H9 (cell line): Measurements from ENCODE around the gene GBE1. TPM values are rescaled to one million over a fixed set of nuclear protein-coding genes. Genes with fewer than 3 reads are reported as not detected.

ENCODE experiments used
- DNase-seq: peaks from one replicate; pipeline ENCODE4 v3.0.0-alpha.2; 2017
- H2AFZ ChIP-seq: one replicate; pipeline ENCODE4 v1.6.1; 2013; ENCODE audit warnings: mild to moderate bottlenecking, low read length, control low read depth, moderate library complexity
- H2AK5ac ChIP-seq: 2 replicates; pipeline ENCODE4 v1.6.1; 2013; ENCODE audit warnings: low read length, control low read depth, mixed read lengths; ENCODE audit not compliant: insufficient read length
- H2BK120ac ChIP-seq: one replicate; pipeline ENCODE4 v1.6.1; 2013; ENCODE audit warnings: low read depth, mild to moderate bottlenecking, low read length, control low read depth, inconsistent platforms; ENCODE audit not compliant: poor library complexity, severe bottlenecking
- H2BK12ac ChIP-seq: 2 replicates; pipeline ENCODE4 v1.6.1; 2013; ENCODE audit warnings: low read length, control low read depth, mixed read lengths, low read depth; ENCODE audit not compliant: insufficient read length
- H2BK15ac ChIP-seq: 2 replicates; pipeline ENCODE4 v1.6.1; 2013; ENCODE audit warnings: low read depth, low read length, control low read depth
- H2BK20ac ChIP-seq: one replicate; pipeline ENCODE4 v1.6.1; 2013; ENCODE audit warnings: low read depth, mild to moderate bottlenecking, low read length, control low read depth, inconsistent platforms; ENCODE audit not compliant: poor library complexity, severe bottlenecking
- H2BK5ac ChIP-seq: 2 replicates; pipeline ENCODE4 v1.6.1; 2013; ENCODE audit warnings: low read length, control low read depth, mixed read lengths; ENCODE audit not compliant: insufficient read length
- H3K14ac ChIP-seq: 2 replicates; pipeline ENCODE4 v1.6.1; 2013; ENCODE audit warnings: low read length, control low read depth; ENCODE audit not compliant: insufficient read depth
- H3K18ac ChIP-seq: 2 replicates; pipeline ENCODE4 v1.6.1; 2013; ENCODE audit warnings: low read depth, mild to moderate bottlenecking, mixed read lengths, low read length, control low read depth; ENCODE audit not compliant: insufficient read length
- H3K23ac ChIP-seq: 2 replicates; pipeline ENCODE4 v1.6.1; 2013; ENCODE audit warnings: low read length, control low read depth, mixed read lengths, low read depth; ENCODE audit not compliant: insufficient read length
- H3K23me2 ChIP-seq: 2 replicates; pipeline ENCODE4 v1.6.1; 2013; ENCODE audit warnings: low read depth, mild to moderate bottlenecking, mixed read lengths, low read length, control low read depth; ENCODE audit not compliant: insufficient read length, poor library complexity, severe bottlenecking
- H3K27ac ChIP-seq: 2 replicates; pipeline ENCODE4 v1.5.1; 2013; ENCODE audit warnings: low read length, control low read depth, mixed read lengths, low read depth; ENCODE audit not compliant: insufficient read length
- H3K27me3 ChIP-seq: 2 replicates; pipeline ENCODE4 v1.6.1; 2013; ENCODE audit warnings: low read length, control low read depth, inconsistent platforms; ENCODE audit not compliant: insufficient read depth
- H3K4ac ChIP-seq: 2 replicates; pipeline ENCODE4 v1.6.1; 2013; ENCODE audit warnings: low read depth, mild to moderate bottlenecking, control low read depth, inconsistent platforms, low read length, moderate library complexity
- H3K4me1 ChIP-seq: 2 replicates; pipeline ENCODE4 v1.6.1; 2013; ENCODE audit warnings: low read length, control low read depth, inconsistent platforms; ENCODE audit not compliant: insufficient read depth
- H3K4me2 ChIP-seq: 2 replicates; pipeline ENCODE4 v1.6.1; 2013; ENCODE audit warnings: low read length, control low read depth, mixed read lengths; ENCODE audit not compliant: insufficient read length, insufficient read depth
- H3K56ac ChIP-seq: 2 replicates; pipeline ENCODE4 v1.6.1; 2013; ENCODE audit warnings: low read depth, mild to moderate bottlenecking, mixed read lengths, low read length, control low read depth; ENCODE audit not compliant: insufficient read length
- H3K79me1 ChIP-seq: 2 replicates; pipeline ENCODE4 v1.6.1; 2013; ENCODE audit warnings: low read depth, mild to moderate bottlenecking, moderate library complexity, low read length, control low read depth, inconsistent platforms; ENCODE audit not compliant: insufficient read depth, poor library complexity, severe bottlenecking
- H3K79me2 ChIP-seq: 2 replicates; pipeline ENCODE4 v1.6.1; 2013; ENCODE audit warnings: low read length, control low read depth, inconsistent platforms; ENCODE audit not compliant: insufficient read depth
- H3K9ac ChIP-seq: 2 replicates; pipeline ENCODE4 v1.6.1; 2013; ENCODE audit warnings: low read length, control low read depth, mixed read lengths; ENCODE audit not compliant: insufficient read length; ENCODE audit errors: extremely low read depth
- H3K9me3 ChIP-seq: one replicate; pipeline ENCODE4 v1.6.1; 2013; ENCODE audit warnings: low read depth, low read length, inconsistent platforms; ENCODE audit not compliant: control insufficient read depth
- H3T11ph ChIP-seq: one replicate; pipeline ENCODE4 v1.6.1; 2013; ENCODE audit warnings: mild to moderate bottlenecking, low read length, control low read depth, inconsistent platforms
- H4K20me1 ChIP-seq: one replicate; pipeline ENCODE4 v1.6.1; 2013; ENCODE audit not compliant: control insufficient read depth, insufficient read length, insufficient read depth
- H4K5ac ChIP-seq: 2 replicates; pipeline ENCODE4 v1.6.1; 2013; ENCODE audit warnings: low read depth, mild to moderate bottlenecking, mixed read lengths, low read length, control low read depth; ENCODE audit not compliant: insufficient read length
- H4K8ac ChIP-seq: replicated peaks from 2 replicates; pipeline ENCODE4 v1.6.1; 2013; ENCODE audit warnings: low read length, control low read depth, mixed read lengths, low read depth; ENCODE audit not compliant: insufficient read length
- H4K91ac ChIP-seq: 2 replicates; pipeline ENCODE4 v1.6.1; 2013; ENCODE audit warnings: low read depth, mild to moderate bottlenecking, moderate library complexity, mixed read lengths, low read length, control low read depth; ENCODE audit not compliant: insufficient read length
- H3K27ac Mint-ChIP-seq, 3 experiments: 2 replicates in 2 of 3; 3 replicates in 1 of 3; pipeline ENCODE4 v1.8.0; 2020 to 2021; ENCODE audit warnings: mixed read lengths in 3 of 3, mild to moderate bottlenecking in 1 of 3, moderate library complexity in 1 of 3
- H3K27me3 Mint-ChIP-seq: 2 replicates; pipeline ENCODE4 v1.8.0; 2021; ENCODE audit warnings: low read depth, mild to moderate bottlenecking, moderate library complexity, mixed read lengths
- H3K36me3 Mint-ChIP-seq, 3 experiments: 2 replicates in 2 of 3; 3 replicates in 1 of 3; pipeline ENCODE4 v1.8.0; 2020 to 2021; ENCODE audit warnings: low read depth in 3 of 3, mixed read lengths in 3 of 3; ENCODE audit not compliant: insufficient read depth in 1 of 3
- H3K4me1 Mint-ChIP-seq, 2 experiments: 2 replicates each; pipeline ENCODE4 v1.8.0; 2020; ENCODE audit warnings: mixed read lengths in 2 of 2
- H3K4me3 Mint-ChIP-seq, 2 experiments: 2 replicates in 1 of 2; 3 replicates in 1 of 2; pipeline ENCODE4 v1.8.0; 2020 to 2021; ENCODE audit warnings: mild to moderate bottlenecking in 2 of 2, mixed read lengths in 2 of 2, moderate library complexity in 1 of 2
- H3K9me3 Mint-ChIP-seq, 2 experiments: 2 replicates in 1 of 2; 3 replicates in 1 of 2; pipeline ENCODE4 v1.8.0; 2020; ENCODE audit warnings: mild to moderate bottlenecking in 2 of 2, mixed read lengths in 2 of 2, moderate library complexity in 1 of 2
- CTCF ChIP-seq: fragments of 200-600 bp; sonication (generic); conservative IDR thresholded peaks from 3 replicates; pipeline ENCODE4 v1.8.0; 2021; ENCODE audit warnings: antibody characterized with exemption, mild to moderate bottlenecking
- WGBS: extraction: QIAGEN DNeasy Blood & Tissue Kit; methylation state at CpG from one replicate; pipeline ENCODE4 v1.1.7; 2013; ENCODE audit warnings: missing lambda C conversion rate, low lambda C conversion rate, mixed read lengths; ENCODE audit not compliant: insufficient read length; ENCODE audit errors: extremely low coverage; 5-methylcytosine and 5-hydroxymethylcytosine counted together
- total RNA-seq: library from RNA; stranded (reverse); gene quantifications from 2 replicates; pipeline ENCODE4 v1.2.1, GENCODE V29; 2021

GBE1 gene
- total RNA-seq, 1 experiment from 2014 or later = 13.8 TPM

DNA sequence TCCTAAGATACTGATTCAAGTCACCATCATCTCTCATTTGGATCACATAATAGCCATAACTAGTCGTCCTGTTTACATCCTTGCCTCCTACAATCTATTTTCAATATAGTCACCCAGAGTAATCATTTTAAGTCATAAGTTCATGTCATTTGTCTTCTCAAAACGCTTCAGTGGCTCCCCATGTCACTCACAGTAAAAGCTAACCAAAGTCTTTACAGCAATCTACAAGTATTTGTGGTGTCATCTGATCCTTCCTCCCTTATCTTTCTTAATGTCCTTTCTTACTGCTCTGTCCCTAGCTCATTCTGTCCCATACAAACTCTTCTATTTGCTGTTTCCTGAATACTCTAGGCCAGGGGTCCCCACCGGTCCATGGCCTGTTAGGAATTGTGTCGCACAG, 28.8 kb downstream of the GBE1 start:
- no peak overlapping the region for H2AK5ac ChIP-seq
- no peak overlapping the region for H3K4me3 Mint-ChIP-seq
- H2BK120ac ChIP-seq = no peak overlapping the region
- H3K4me1 ChIP-seq = no peaks in the 10 kb centered on the region
- H2BK20ac ChIP-seq = no peak overlapping the region
- H3K4ac ChIP-seq = no peak overlapping the region
- H3K79me2 ChIP-seq = 0 out of 2 replicates have a peak, but pooled peaks cover 2% of the 10 kb centered on the region
- H4K91ac ChIP-seq = no peak overlapping the region
- no peak overlapping the region for H4K8ac ChIP-seq
- no peak overlapping the region for H3K56ac ChIP-seq
- no peak overlapping the region for H3K18ac ChIP-seq
- 0 out of 7 replicates have a peak overlapping the region, but pooled peaks of 1 of the 3 experiments have one; percentile 23 for H3K27ac Mint-ChIP-seq
- H3K23me2 ChIP-seq = no peaks in the 10 kb centered on the region
- H3K4me2 ChIP-seq = no peak overlapping the region
- H2AFZ ChIP-seq = no peak overlapping the region
- H3K23ac ChIP-seq = no peak overlapping the region
- no peaks in the 10 kb centered on the region for H3K27me3 ChIP-seq
- no peak for DNase-seq
- peaks cover 3 to 5% of the 10 kb centered on the region in 2 experiments; a peak in 3 of 4 replicates for H3K4me1 Mint-ChIP-seq
- H3K36me3 Mint-ChIP-seq = peaks cover 4 to 16% (median 6%) of the 10 kb centered on the region in 3 experiments
- peaks cover 9 to 12% of the 10 kb centered on the region in 2 experiments for H3K9me3 Mint-ChIP-seq
- no peaks in the 10 kb centered on the region for H3K9me3 ChIP-seq
- H3K14ac ChIP-seq = no peak overlapping the region
- no peak overlapping the region for H3T11ph ChIP-seq
- no peak for TF ChIP-seq CTCF
- no peak overlapping the region for H2BK15ac ChIP-seq
- no peak overlapping the region for H2BK5ac ChIP-seq
- no peak overlapping the region for H2BK12ac ChIP-seq
- no peak overlapping the region for H3K9ac ChIP-seq
- H4K5ac ChIP-seq = no peak overlapping the region
- H3K79me1 ChIP-seq = no peaks in the 10 kb centered on the region
- whole genome bisulfite sequencing = no CpG with 5 or more reads among the region's 4 CpGs
- no peaks in the 10 kb centered on the region for H4K20me1 ChIP-seq
- no peak overlapping the region for H3K27ac ChIP-seq
- no peaks in the 10 kb centered on the region for H3K27me3 Mint-ChIP-seq
